Caco-2 (cell line): ENCODE results near the gene MTERF1. TPM values are rescaled to one million over a fixed set of nuclear protein-coding genes. Genes with fewer than 3 reads are reported as not detected.

Experiments used
- BruUV-seq: library from RNA; stranded (reverse); fragments of 400-500 nt; replicated peaks from 2 replicates; lab custom pipeline; 2021; lab: Mats Ljungman, UMichigan
- CTCF ChIA-PET: fragments of 300-600 bp; sonication (Branson Sonifier 250); formaldehyde crosslinking; loops from one replicate; lab custom pipeline; 2022; ENCODE audit warnings: antibody characterized with exemption; lab: Charles Lee
- POLR2A ChIA-PET: fragments of 300-600 bp; sonication (Branson Sonifier 250); formaldehyde crosslinking; loops from one replicate; lab custom pipeline; 2022; ENCODE audit warnings: antibody characterized with exemption; lab: Charles Lee
- DNase-seq, 2 experiments: peaks; one replicate each; pipeline versions ENCODE4 v3.0.0 to v3.0.0-alpha.2; 2020 to 2022
- H3K27me3 ChIP-seq: replicated peaks from 2 replicates; pipeline ENCODE4 v1.6.0; 2011; ENCODE audit warnings: low read length; ENCODE audit not compliant: control insufficient read depth, insufficient read depth
- H3K36me3 ChIP-seq: 2 replicates; pipeline ENCODE4 v1.5.1; 2011; ENCODE audit warnings: low read length; ENCODE audit not compliant: control insufficient read depth, insufficient read depth
- H3K4me1 ChIP-seq: fragments of 250-450 bp; sonication (Bioruptor Pico); 2 replicates; pipeline ENCODE4 v1.5.1; 2020; ENCODE audit warnings: mild to moderate bottlenecking
- H3K4me3 ChIP-seq: 2 replicates; pipeline ENCODE4 v1.5.1; 2011; ENCODE audit warnings: low read depth, mild to moderate bottlenecking, control low read depth, low read length
- H3K9me3 ChIP-seq: fragments of 250-450 bp; sonication (Bioruptor Pico); 2 replicates; pipeline ENCODE4 v1.5.1; 2020; ENCODE audit warnings: mild to moderate bottlenecking, moderate library complexity
- H3K27ac Mint-ChIP-seq: one replicate; pipeline ENCODE4 v1.8.0; 2022; ENCODE audit warnings: mixed read lengths; ENCODE audit not compliant: unreplicated experiment
- H3K27me3 Mint-ChIP-seq: one replicate; pipeline ENCODE4 v1.8.0; 2022; ENCODE audit warnings: mixed read lengths; ENCODE audit not compliant: insufficient read depth, unreplicated experiment
- H3K36me3 Mint-ChIP-seq: one replicate; pipeline ENCODE4 v1.8.0; 2022; ENCODE audit warnings: mild to moderate bottlenecking, mixed read lengths; ENCODE audit not compliant: insufficient read depth, unreplicated experiment
- H3K4me1 Mint-ChIP-seq: one replicate; pipeline ENCODE4 v1.8.0; 2022; ENCODE audit warnings: low read depth, mixed read lengths; ENCODE audit not compliant: unreplicated experiment
- H3K4me3 Mint-ChIP-seq: one replicate; pipeline ENCODE4 v1.8.0; 2022; ENCODE audit warnings: mild to moderate bottlenecking, moderate library complexity, mixed read lengths; ENCODE audit not compliant: unreplicated experiment
- H3K9me3 Mint-ChIP-seq: one replicate; pipeline ENCODE4 v1.8.0; 2022; ENCODE audit warnings: mixed read lengths; ENCODE audit not compliant: unreplicated experiment
- CTCF ChIP-seq, 2 experiments: fragments of 200-600 bp in 1 of 2; IDR thresholded peaks; 1 replicate in 1 of 2; 2 replicates in 1 of 2; pipeline versions ENCODE4 v1.5.1 to v1.8.0; 2011 to 2022; ENCODE audit warnings: antibody characterized with exemption in 1 of 2, control low read depth in 1 of 2, inconsistent platforms in 1 of 2, low read depth in 1 of 2, low read length in 1 of 2, mild to moderate bottlenecking in 1 of 2, moderate library complexity in 1 of 2; ENCODE audit not compliant: insufficient read depth in 1 of 2, severe bottlenecking in 1 of 2, unreplicated experiment in 1 of 2
- intact Hi-C: fragments of 100-400 bp; cut with micrococcal nuclease; formaldehyde crosslinking; loops from one replicate; pipeline ENCODE4 v1.10.0; 2022; ENCODE audit not compliant: unreplicated experiment
- total RNA-seq: library from RNA; stranded (reverse); gene quantifications from 2 replicates; pipeline ENCODE4 v1.2.3, GENCODE V29; 2022

The MTERF1 gene
- total RNA-seq, 1 experiment from 2014 or later = 16.2 TPM

GRCh38 chr7:91843831-91844230 lies 36.7 kb downstream of the MTERF1 start:
- intact Hi-C loops = no loop called here
- H3K9me3 ChIP-seq = no peaks in the 10 kb centered on the region
- no peaks in the 10 kb centered on the region for H3K36me3 ChIP-seq
- Mint-ChIP-seq H3K9me3 (peaks cover 24% of the 10 kb centered on the region), H3K36me3 (no peaks in the 10 kb centered on the region), H3K27ac (no peak overlapping the region), H3K4me3 (no peak overlapping the region), H3K27me3 (no peaks in the 10 kb centered on the region), H3K4me1 (no peaks in the 10 kb centered on the region)
- no peaks in the 10 kb centered on the region for H3K27me3 ChIP-seq
- no peaks in the 10 kb centered on the region for H3K4me1 ChIP-seq
- H3K4me3 ChIP-seq = no peak overlapping the region
- DNase-seq = no peak
- ChIA-PET POLR2A (no interaction called here), CTCF (interaction anchor here (0.8 kb wide), 1 partner anchor 43 kb away, joined by 3 read pairs; no protein-coding TSS in a partner anchor)
- no peak for TF ChIP-seq CTCF (IDR thresholded peaks at IDR 0.05; ENCODE audit: insufficient read depth in 1 of 2, low read depth in 1 of 2, low read length in 1 of 2, severe bottlenecking in 1 of 2, unreplicated experiment in 1 of 2)
- no TSS peak for BruUV-seq

- Histone ChIP-seq H3K9me3 (no peaks in the 10 kb centered on the region), H3K36me3 (no peaks in the 10 kb centered on the region), H3K27me3 (no peaks in the 10 kb centered on the region), H3K4me3 (no peak overlapping the region), H3K4me1 (no peaks in the 10 kb centered on the region)
- H3K36me3 Mint-ChIP-seq = no peaks in the 10 kb centered on the region
- ChIA-PET CTCF (no interaction called here), POLR2A (no interaction called here)
- no peak overlapping the region for H3K27ac Mint-ChIP-seq
- no peak for TF ChIP-seq CTCF (IDR thresholded peaks at IDR 0.05; ENCODE audit: insufficient read depth in 1 of 2, low read depth in 1 of 2, low read length in 1 of 2, severe bottlenecking in 1 of 2, unreplicated experiment in 1 of 2)
- DNase-seq = no peak
- BruUV-seq = no TSS peak
- H3K4me1 Mint-ChIP-seq = no peaks in the 10 kb centered on the region
- intact Hi-C loops = no loop called here
- H3K4me3 Mint-ChIP-seq = no peak overlapping the region
- H3K9me3 Mint-ChIP-seq = peaks cover 9% of the 10 kb centered on the region
- H3K27me3 Mint-ChIP-seq = peaks cover 6% of the 10 kb centered on the region
Measured at GRCh38 chr7:91838439-91838838, 42.1 kb downstream of the MTERF1 start.

DNA sequence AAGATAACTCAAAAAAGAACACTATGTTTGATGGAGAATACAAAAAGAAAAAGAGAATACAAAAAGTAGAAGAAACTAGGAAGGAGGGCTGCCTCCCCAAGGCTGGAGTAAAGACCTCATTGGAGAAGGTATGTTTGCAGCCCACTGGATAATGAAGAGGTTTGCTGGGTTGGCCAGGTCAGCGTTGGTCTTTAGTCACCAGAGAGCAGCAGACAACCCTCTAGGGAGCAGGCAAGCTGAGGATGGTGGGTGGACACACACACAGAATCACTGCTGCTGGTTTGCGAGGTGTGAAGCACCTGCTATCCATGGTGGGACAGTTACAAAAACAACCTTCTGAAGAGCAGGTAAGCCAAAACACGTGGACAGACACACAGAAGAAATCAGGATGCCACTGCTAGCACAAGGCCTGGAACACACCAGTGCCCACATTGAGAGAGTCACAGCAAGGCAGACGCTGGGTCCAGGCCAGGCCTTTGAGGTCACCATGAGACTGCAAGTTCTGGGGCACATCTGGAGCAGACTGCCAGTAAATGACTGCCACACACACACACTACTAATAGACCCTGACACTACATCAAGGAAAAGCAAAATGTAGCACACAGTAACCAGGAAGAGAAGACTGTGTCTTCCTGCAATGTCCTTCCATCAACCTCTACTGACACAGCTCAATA lies 43.0 kb downstream of the MTERF1 start:
- Histone ChIP-seq H3K36me3 (no peaks in the 10 kb centered on the region), H3K9me3 (no peaks in the 10 kb centered on the region), H3K4me1 (no peaks in the 10 kb centered on the region), H3K4me3 (no peak overlapping the region), H3K27me3 (no peaks in the 10 kb centered on the region)
- no TSS peak for BruUV-seq
- H3K27me3 Mint-ChIP-seq = peaks cover 6% of the 10 kb centered on the region
- H3K4me3 Mint-ChIP-seq = no peak overlapping the region
- H3K9me3 Mint-ChIP-seq = peaks cover 9% of the 10 kb centered on the region
- DNase-seq = no peak
- ChIA-PET CTCF (no interaction called here), POLR2A (no interaction called here)
- TF ChIP-seq CTCF (IDR thresholded peaks at IDR 0.05; ENCODE audit: insufficient read depth in 1 of 2, low read depth in 1 of 2, low read length in 1 of 2, severe bottlenecking in 1 of 2, unreplicated experiment in 1 of 2) = no peak
- intact Hi-C loops = no loop called here
- H3K4me1 Mint-ChIP-seq = no peaks in the 10 kb centered on the region
- no peak overlapping the region for H3K27ac Mint-ChIP-seq
- H3K36me3 Mint-ChIP-seq = no peaks in the 10 kb centered on the region
